ENCODE measurements around the gene MICAL3.
"Not testable (repeated sequence)": the region's sequence is repeated elsewhere in the genome, so short reads cannot be mapped to it uniquely, and the experiment has no call there.

Gene MICAL3

DNA sequence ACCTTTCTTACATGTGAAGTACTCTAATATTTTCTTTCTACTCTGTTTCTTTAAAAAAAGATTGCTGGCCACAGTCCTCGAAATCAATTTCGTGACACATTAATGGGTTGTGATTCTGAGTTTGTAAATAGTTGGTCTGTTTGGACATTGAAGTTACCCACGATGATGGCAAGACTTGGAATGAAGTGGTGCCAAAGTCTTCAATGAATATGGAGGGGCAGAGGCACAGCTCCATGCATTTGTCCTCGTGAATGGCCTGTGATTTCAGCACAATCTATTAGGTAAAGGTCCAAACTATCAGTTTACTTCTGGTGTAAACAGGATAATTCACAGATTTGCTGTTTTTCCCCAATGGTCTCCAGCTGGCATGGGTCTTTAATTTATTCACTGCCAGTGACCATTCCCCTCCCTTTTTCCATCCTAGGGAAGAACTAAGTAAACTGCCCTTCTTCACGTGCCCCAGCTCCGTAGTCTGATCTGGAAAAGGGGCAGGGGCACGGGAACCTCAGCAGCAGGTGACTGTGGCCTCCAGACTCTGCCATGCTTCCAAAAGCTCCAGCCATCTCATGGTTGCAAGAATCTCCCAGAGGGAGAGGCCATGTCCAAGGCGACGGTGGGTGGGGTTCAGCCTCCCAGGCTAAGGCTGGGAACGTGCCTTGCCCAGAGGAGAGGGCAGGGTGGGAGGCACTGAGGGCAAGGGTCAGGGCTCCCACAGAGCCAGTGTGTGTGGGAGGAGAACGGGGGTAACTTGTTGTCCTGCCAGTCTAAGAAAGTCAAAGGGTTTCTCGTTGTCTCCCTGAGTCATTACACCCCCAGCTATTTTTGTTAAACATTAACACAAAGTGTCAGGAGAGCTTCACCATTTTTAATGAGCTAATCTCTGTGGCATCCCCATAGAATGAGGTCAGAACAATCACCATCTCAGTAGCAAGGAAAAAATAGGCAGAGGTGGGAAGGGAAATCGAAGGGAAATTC lies 36.6 kb upstream of the MICAL3 start:
- DNase-seq (ENCODE audit: low read depth in 2 of 2, low spot score in 1 of 2), result no peak

DNA sequence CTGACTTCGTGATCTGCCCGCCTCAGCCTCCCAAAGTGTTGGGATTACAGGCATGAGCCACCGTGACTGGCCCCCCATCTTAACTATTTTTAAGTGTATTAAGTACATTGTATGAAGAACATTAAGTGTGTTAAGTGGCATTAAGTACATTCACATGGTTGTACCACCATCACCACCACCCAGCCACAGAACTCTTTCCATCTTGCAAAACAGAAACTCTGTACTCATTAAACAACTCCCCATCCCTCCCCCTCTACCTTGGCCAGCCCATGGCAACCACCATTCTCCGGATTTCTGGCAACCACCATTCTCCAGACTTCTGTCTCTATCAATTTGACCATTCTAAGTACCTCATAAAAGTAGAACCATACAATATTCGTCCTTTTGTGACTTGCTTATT lies 35.6 kb upstream of the MICAL3 start:
- DNase-seq (ENCODE audit: low read depth in 2 of 2, low spot score in 1 of 2), result no peak

- no peak for DNase-seq (ENCODE audit: low read depth in 2 of 2, low spot score in 1 of 2)
Observed at GRCh38 chr22:18059473-18059872, 35.1 kb upstream of the MICAL3 start.

DNA sequence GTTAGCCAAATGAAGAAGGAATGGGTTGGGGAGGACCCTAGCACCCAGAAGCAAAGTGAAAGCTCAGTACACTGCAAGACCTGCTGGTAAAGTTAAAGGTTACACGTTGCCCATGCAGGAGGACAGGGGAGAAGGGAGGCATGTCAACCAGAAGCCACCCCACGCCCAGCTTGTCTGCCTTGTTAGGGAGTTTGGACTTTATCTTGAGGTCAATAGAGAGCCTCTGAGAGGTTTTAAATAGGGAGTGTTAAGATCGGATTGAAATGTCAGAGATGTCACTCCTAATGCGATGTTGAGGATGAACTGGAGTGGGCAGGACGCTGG lies 34.7 kb upstream of the MICAL3 start:
- DNase-seq (ENCODE audit: low read depth in 2 of 2, low spot score in 1 of 2), result no peak

- no peak for DNase-seq (ENCODE audit: low read depth in 2 of 2, low spot score in 1 of 2)
Observed at GRCh38 chr22:18058371-18059093, 34.2 kb upstream of the MICAL3 start.

DNA sequence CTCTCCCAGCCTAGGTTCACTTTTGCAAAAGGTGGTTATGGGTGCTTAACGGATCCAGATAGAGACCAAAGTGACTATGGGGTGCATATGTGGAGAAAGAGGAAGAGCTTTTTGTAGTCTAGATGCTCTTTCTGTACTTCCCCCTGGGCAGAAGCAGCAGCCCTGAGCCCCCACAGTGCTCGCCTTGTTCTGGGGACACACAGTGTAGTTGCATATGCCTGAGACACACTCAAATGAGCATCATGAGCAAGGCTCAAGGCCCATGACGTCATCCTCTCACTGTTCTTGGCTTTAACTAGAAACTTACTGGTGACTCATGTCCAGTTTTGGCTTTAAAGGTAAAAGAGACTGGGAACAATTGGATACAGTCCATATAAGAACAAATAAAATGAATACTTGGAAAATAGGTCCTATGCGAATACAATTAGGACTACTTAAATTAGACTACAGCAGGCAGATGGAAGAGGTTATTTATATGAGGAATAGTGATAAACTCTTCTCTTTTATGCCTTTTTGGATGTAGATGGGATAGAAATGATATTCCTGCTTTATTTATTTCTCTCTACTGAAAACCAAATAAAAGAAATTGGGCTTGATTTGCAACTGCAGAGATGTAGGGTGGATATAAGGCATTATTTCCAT lies 33.3 kb upstream of the MICAL3 start:
- DNase-seq (ENCODE audit: low read depth in 2 of 2, low spot score in 1 of 2), result no peak

GRCh38 chr22:18056807-18057474 lies 32.6 kb upstream of the MICAL3 start:
- no peak for DNase-seq (ENCODE audit: low read depth in 2 of 2, low spot score in 1 of 2)

GRCh38 chr22:18056161-18056666 lies 31.9 kb upstream of the MICAL3 start:
- DNase-seq (ENCODE audit: low read depth in 2 of 2, low spot score in 1 of 2), result no peak

DNA sequence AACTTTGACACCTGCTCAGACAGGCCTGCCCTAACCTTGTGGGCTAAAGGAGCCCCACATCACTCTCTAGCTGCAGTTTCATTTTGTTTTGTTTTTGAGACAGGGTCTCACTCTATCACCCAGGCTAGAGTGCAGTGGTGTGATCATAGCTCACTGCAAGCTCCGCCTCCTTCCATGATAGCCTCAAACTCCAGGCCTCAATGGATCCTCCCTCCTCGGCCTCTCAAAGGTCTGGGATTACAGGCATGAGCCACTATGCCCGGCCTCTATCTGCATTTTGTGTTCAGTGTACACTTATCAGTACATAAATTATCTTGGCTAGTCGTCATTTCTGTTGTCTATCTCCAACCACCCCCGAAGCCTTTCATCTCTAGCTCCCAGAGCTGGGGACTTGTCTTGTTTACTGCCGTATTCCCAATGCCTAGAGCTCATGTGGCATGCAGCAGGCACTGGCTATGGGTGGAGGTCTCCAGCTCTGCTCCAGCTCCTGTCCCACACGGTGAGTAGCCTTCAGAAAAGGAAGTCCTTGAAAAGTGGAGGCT lies 31.3 kb upstream of the MICAL3 start:
- DNase-seq (ENCODE audit: low read depth in 2 of 2, low spot score in 1 of 2), result no peak

- DNase-seq (ENCODE audit: low read depth in 2 of 2, low spot score in 1 of 2), result not testable (repeated sequence)
Observed at GRCh38 chr22:18053216-18053946, 29.0 kb upstream of the MICAL3 start.

DNA sequence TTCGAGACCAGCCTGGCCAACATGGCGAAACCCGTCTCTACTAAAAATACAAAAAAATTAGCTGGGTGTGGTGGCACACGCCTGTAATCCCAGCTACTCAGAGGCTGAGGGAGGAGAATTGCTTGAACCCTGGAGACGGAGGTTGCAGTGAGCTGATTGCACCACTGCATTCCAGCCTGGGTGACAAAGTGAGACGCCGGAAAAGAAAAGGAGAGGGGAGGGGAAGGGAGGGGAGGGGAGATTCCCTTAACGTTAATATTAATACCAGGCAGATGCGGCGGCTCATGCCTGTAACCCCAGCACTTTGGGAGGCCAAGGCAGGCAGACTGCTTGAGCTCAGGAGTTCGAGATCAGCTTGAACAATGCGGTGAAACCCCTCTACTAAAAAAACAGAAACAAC lies 26.8 kb upstream of the MICAL3 start:
- DNase-seq (ENCODE audit: low read depth in 2 of 2, low spot score in 1 of 2), result not testable (repeated sequence)

GRCh38 chr22:18050065-18050464 lies 25.7 kb upstream of the MICAL3 start:
- DNase-seq (ENCODE audit: low read depth in 2 of 2, low spot score in 1 of 2), result no peak

- no peak for DNase-seq (ENCODE audit: low read depth in 2 of 2, low spot score in 1 of 2)
Observed at GRCh38 chr22:18048441-18048898, 24.1 kb upstream of the MICAL3 start.

GRCh38 chr22:18048041-18048440 lies 23.7 kb upstream of the MICAL3 start:
- DNase-seq (ENCODE audit: low read depth in 2 of 2, low spot score in 1 of 2), result no peak

GRCh38 chr22:18045794-18046193 lies 21.4 kb upstream of the MICAL3 start:
- DNase-seq (ENCODE audit: low read depth in 2 of 2, low spot score in 1 of 2), result no peak

- DNase-seq (ENCODE audit: low read depth in 2 of 2, low spot score in 1 of 2), result no peak
Observed at GRCh38 chr22:18044548-18045271, 20.3 kb upstream of the MICAL3 start.

DNA sequence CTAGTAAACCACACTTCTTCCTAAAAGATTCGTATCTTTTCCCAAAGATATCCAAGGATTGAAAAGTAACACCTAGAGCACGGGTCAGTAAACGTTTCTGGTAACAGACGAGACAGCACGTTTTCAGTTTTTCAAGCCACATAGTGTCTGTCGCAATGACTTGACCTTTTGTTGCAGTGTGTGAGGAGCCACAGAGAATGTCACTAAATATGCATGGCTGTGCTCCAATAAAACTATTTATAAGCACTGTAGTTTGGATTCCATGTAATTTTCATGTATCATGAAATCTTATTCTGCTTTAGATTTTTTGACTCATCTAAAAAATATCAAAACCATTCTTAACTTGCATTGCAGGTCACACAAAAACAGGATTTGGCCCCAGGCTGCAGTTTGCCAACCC lies 18.3 kb upstream of the MICAL3 start:
- DNase-seq (ENCODE audit: low read depth in 2 of 2, low spot score in 1 of 2), result no peak

GRCh38 chr22:18040898-18041297 lies 16.5 kb upstream of the MICAL3 start:
- not testable (repeated sequence) for DNase-seq (ENCODE audit: low read depth in 2 of 2, low spot score in 1 of 2)

DNA sequence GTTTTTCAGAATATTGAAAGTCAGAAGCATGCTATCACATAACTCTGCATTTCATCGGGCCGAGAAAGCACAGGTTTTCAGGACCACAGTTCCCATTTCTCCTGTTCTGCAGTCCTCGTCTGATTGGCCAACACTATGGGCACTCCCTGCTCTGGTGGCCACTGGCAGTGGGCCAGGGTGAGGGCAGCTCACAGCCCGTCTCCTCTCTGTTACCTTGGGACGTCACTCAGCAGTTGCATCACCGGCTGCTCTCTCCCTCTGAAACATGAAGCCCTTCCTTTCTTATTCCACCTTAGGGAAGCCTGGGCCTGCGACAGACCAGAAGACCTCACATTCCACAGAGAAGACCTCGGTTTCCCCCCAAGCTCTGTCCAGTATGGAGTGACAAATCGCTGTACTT lies 11.4 kb upstream of the MICAL3 start:
- DNase-seq (ENCODE audit: low read depth in 2 of 2, low spot score in 1 of 2), result no peak
